ENCODE measurements around the gene PRKRIP1. TPM values are rescaled to one million over a fixed set of nuclear protein-coding genes. Genes with fewer than 3 reads are reported as not detected.
A peak's percentile ranks its signal among the peaks of the same experiment; 100 is the strongest.

PRKRIP1 gene
- total RNA-seq, 1 experiment from 2014 or later: 24.9 TPM

DNA sequence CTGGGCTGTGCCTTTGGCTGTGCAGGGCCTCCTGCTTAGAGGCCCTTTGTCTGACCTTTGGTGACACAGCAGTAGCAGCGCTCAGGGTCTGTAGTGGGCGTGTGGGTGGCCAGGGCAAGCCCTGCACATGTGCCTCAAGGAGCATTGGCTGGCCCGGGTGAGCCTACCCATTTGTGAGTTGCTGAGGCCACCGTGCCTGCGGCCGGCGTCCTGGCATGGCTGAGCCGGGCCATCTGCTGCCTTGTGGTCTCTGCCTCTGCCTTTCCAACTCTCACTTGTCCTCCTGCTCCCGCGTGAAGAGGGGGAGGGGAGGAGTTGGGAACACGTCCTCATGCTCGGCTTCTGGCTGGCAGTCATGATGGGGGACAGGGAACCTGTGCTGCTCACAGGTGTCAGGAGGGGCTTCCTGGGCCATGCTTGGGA lies 28.0 kb downstream of the PRKRIP1 start:
- Histone ChIP-seq H3K4me1 (ENCODE audit: insufficient read depth, low read length, poor library complexity, severe bottlenecking) (no peaks in the 10 kb centered on the region), H3K27me3 (replicated peaks; ENCODE audit: insufficient read depth, low read depth, low read length, poor library complexity) (no peaks in the 10 kb centered on the region), H3K27ac (ENCODE audit: low read depth, low read length, poor library complexity, severe bottlenecking) (no peak overlapping the region), H3K4me3 (ENCODE audit: low read depth, low read length, poor library complexity, severe bottlenecking) (no peak overlapping the region), H3K9me3 (ENCODE audit: low read depth, low read length, poor library complexity, severe bottlenecking) (no peaks in the 10 kb centered on the region), H3K36me3 (ENCODE audit: insufficient read depth, low read length, poor library complexity, severe bottlenecking) (peaks cover 24% of the 10 kb centered on the region)
- CTCF ChIA-PET: no interaction called here
- intact Hi-C loops (cut with micrococcal nuclease; ENCODE audit: unreplicated experiment): no loop called here
- TF ChIP-seq EZH2 (IDR thresholded peaks at IDR 0.05; ENCODE audit: borderline replicate concordance, low read depth, low read length, poor library complexity, severe bottlenecking): no peak
- TF ChIP-seq, protein P1, sequence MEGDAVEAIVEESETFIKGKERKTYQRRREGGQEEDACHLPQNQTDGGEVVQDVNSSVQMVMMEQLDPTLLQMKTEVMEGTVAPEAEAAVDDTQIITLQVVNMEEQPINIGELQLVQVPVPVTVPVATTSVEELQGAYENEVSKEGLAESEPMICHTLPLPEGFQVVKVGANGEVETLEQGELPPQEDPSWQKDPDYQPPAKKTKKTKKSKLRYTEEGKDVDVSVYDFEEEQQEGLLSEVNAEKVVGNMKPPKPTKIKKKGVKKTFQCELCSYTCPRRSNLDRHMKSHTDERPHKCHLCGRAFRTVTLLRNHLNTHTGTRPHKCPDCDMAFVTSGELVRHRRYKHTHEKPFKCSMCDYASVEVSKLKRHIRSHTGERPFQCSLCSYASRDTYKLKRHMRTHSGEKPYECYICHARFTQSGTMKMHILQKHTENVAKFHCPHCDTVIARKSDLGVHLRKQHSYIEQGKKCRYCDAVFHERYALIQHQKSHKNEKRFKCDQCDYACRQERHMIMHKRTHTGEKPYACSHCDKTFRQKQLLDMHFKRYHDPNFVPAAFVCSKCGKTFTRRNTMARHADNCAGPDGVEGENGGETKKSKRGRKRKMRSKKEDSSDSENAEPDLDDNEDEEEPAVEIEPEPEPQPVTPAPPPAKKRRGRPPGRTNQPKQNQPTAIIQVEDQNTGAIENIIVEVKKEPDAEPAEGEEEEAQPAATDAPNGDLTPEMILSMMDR (conservative IDR thresholded peaks at IDR 0.05; ENCODE audit: low read depth, low read length): no peak
- POLR2A ChIA-PET (ENCODE audit: low non-redundant PET): no interaction called here
- BruUV-seq (replicated peaks): no TSS peak
- no peak for DNase-seq (ENCODE audit: low spot score)

DNA sequence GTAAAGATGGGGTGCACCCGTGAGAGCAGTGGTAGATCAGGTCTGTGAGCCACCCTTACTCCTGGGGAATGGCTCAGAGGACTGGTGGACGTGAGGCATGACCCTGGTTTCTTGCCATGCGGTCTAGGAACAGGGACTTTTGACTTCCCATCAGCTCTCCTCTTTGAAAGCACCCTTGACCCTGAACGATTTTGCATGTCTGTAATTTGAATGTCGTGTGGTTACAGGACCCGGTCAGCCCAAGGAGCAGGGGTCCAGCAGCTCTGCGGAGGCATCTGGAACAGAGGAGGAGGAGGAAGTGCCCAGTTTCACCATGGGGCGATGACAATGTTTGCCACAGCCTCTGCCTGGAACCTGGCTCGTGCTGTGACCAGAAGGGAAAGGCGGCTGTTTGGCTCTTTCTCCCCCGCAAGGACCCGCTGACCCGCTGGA lies 28.6 kb downstream of the PRKRIP1 start:
- CTCF ChIA-PET: no interaction called here
- intact Hi-C loops (cut with micrococcal nuclease; ENCODE audit: unreplicated experiment): no loop called here
- H3K4me3 ChIP-seq (ENCODE audit: low read depth, low read length, poor library complexity, severe bottlenecking): no peak overlapping the region

DNA sequence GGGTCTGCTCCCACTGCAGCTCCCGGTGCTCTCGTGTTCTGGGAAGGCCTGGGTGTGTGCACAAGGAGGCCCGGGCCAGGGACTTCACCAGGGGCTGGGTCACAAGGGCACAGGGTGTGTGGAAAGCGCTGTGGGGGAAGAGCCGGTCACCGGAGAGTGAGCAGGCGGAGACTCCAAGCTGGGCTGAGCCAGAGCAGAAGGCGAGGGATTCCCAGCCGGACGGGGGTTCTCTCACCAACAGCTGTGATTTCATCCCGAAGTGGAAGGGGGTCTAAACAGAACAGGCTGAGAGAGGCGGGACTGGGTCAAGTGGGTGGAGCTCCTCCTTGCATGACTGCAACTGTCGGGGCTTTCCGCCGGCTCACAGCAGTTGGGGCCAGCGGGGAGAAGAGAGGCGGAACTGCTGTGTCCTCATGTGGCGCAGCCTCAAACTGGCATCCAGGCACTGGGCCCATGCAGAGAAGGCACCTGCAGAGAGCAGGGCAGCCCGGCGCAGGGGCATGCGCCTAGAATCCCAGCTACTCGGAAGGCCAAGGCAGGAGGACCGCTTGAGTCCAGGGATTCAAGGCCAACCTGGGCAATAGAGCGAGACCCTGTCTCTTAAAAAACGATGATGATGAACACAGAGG lies 29.6 kb downstream of the PRKRIP1 start:
- intact Hi-C loops (cut with micrococcal nuclease; ENCODE audit: unreplicated experiment): no loop called here
- no peak overlapping the region for H3K27ac ChIP-seq (ENCODE audit: low read depth, low read length, poor library complexity, severe bottlenecking)
- H3K4me3 ChIP-seq (ENCODE audit: low read depth, low read length, poor library complexity, severe bottlenecking): no peak overlapping the region
- no peaks in the 10 kb centered on the region for H3K9me3 ChIP-seq (ENCODE audit: low read depth, low read length, poor library complexity, severe bottlenecking)
- no peak for DNase-seq (ENCODE audit: low spot score)
- H3K4me1 ChIP-seq (ENCODE audit: insufficient read depth, low read length, poor library complexity, severe bottlenecking): peaks cover under 1% of the 10 kb centered on the region
- TF ChIP-seq EZH2 (IDR thresholded peaks at IDR 0.05; ENCODE audit: borderline replicate concordance, low read depth, low read length, poor library complexity, severe bottlenecking): no peak
- TF ChIP-seq, protein P1 (conservative IDR thresholded peaks at IDR 0.05; ENCODE audit: low read depth, low read length): no peak
- POLR2A ChIA-PET (ENCODE audit: low non-redundant PET): no interaction called here
- TSS peak; percentile 74 for BruUV-seq (replicated peaks)
- no peaks in the 10 kb centered on the region for H3K27me3 ChIP-seq (replicated peaks; ENCODE audit: insufficient read depth, low read depth, low read length, poor library complexity)
- CTCF ChIA-PET: no interaction called here
- H3K36me3 ChIP-seq (ENCODE audit: insufficient read depth, low read length, poor library complexity, severe bottlenecking): peaks cover 14% of the 10 kb centered on the region

More for the DNA sequence above, 28.6 kb downstream of the PRKRIP1 start:
- Histone ChIP-seq H3K4me1 (ENCODE audit: insufficient read depth, low read length, poor library complexity, severe bottlenecking) (no peaks in the 10 kb centered on the region), H3K27me3 (replicated peaks; ENCODE audit: insufficient read depth, low read depth, low read length, poor library complexity) (no peaks in the 10 kb centered on the region), H3K27ac (ENCODE audit: low read depth, low read length, poor library complexity, severe bottlenecking) (no peak overlapping the region), H3K36me3 (ENCODE audit: insufficient read depth, low read length, poor library complexity, severe bottlenecking) (peaks cover 21% of the 10 kb centered on the region), H3K9me3 (ENCODE audit: low read depth, low read length, poor library complexity, severe bottlenecking) (no peaks in the 10 kb centered on the region)
- TF ChIP-seq, protein P1 (conservative IDR thresholded peaks at IDR 0.05; ENCODE audit: low read depth, low read length): no peak
- TF ChIP-seq EZH2 (IDR thresholded peaks at IDR 0.05; ENCODE audit: borderline replicate concordance, low read depth, low read length, poor library complexity, severe bottlenecking): no peak
- BruUV-seq (replicated peaks): no TSS peak
- POLR2A ChIA-PET (ENCODE audit: low non-redundant PET): no interaction called here
- no peak for DNase-seq (ENCODE audit: low spot score)

All from A673 (cell line).